22Rv1 (cell line): ENCODE results near the gene PHACTR1.

Experiments
- CTCF ChIP-seq: fragments of 450-650 bp; IDR thresholded peaks from 2 replicates; pipeline ENCODE4 v1.5.1; 2017; ENCODE audit warnings: mild to moderate bottlenecking
- ZFX ChIP-seq: fragments of 450-650 bp; IDR thresholded peaks from 2 replicates; pipeline ENCODE4 v1.6.1; 2017; ENCODE audit warnings: antibody characterized with exemption, borderline replicate concordance

- TF ChIP-seq CTCF: no peak
- no peak for TF ChIP-seq ZFX
Measured at GRCh38 chr6:13075141-13075845, 358.7 kb downstream of the PHACTR1 start.
